ENCODE results near the gene EWSR1.

Gene EWSR1

DNA sequence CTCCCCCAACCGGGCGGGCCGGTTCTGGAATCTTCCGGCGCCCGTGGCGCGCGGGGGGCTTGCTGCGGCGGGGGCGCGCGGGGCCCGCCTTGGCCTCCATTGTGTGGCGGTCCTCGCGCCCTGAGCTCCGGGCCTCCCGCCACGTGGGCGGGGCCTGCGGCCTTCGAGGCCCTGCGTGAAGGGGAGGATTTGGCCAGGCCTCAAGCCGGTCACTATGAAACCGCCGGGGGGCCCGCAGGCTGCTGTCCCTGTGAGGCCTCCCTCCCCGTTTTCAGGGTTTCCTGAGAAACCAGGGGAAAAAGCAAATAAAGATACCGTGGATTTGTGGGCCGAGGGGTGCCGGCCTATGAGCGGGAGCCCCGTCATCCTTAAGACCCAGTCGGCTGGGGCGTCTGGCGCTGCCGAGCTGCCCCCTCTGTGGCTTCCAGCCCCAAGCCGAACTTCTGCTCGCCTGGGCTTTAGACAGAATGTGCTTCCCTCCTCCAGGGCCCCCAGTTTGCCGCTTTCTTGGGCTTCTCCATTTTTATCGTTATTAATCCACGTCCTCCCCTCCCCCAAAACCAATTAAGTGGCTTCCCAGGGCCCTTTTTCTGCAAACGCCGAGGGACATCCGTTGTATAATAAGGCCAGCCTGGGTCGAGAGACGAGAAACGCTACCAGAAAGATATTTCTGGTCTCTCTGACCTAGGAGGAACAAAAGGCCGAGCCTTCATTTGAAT lies 602 bp downstream of the EWSR1 start:
- DNase-seq (ENCODE audit: low read depth in 2 of 2), result peak; percentile 12

DNA sequence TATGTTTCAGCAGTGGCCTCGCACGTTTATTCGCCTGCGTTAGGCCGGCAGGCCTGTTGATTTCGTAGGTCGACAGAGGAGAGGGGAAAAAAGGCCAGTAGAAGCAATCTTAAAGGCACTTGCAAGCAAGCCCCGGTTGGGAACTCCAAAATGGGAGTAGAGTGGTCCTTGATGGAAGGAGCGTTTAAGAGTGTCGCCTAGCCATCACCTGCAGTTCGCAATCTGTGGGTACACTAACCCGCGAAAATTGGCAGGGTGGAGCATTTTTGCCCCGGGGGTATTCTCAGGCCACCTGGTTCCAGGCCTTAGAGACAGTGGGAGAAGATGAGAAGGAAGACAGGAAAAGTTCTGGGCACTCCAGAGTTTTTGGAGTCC lies 1.1 kb downstream of the EWSR1 start:
- no peak for DNase-seq (ENCODE audit: low read depth in 2 of 2)

DNA sequence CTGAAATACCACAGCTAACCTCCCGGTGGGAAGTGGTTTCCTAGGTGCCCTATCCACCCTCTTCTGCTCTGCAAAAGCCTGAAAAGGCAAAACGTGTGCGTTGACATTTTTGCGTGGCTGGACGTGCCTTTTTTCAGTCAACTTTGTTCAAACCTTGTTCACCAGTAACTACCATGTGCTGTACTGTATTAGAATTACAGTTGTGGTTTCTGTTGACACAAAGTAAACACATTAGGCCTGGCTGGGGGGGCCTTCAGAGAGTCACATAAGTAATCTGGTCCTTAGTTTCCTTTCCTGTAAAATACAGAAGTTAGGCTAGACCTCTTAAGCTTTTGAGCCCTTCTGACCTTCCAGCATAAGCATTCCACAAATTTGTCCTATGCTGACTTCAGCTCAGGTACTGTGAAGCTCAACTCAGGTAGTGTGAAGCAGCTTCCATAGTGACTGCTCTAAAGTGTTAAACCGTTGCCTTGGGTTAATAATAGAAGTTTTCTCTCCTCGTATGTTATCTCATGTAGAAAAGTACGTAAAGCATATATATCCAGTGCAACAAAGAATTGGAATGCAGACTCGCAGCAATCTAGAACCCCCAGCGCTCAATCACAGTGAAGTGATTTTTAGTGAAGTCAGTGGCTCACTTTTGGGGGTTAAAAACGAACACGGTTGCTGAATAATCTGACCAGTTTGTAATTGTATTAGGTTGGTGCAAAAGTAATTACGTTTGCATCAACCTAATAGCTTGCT lies 1.8 kb downstream of the EWSR1 start:
- no peak for DNase-seq (ENCODE audit: low read depth in 2 of 2)

DNA sequence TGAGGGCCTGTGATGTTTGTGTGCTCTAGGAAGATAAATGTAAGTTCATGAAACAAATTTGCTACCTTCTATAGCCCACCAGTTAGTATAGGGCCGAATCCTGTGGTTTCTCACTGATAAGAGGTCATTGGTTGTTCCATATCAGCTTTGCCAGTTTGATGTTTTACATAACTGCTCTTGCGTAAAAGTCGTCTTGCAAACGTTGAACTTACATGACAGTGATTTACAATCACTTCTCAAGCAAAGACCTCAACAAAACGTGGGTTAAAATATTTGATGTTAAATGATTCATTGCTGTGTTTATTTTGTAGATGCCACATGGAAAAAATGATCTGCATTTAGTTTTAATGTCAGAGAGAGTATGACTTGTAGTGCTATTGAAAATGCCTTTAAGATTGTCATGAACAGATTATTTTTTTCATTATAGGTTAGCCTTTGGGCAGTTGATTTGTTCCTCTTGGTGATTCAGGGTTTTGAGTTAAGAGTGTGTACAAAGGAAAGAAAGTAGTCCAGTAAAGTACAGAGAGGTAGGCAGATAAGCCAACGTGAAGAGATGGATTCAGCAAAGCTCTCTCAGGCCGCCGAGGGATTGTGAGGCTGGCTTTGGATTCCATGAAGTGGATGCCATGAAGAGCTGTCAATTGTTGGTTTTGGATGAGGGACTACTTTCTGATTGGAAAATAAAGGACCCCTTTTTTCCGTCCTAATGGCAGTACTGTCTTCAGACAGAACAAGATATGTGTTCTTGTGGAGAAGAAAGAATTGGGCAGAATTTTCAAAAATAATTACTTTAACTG lies 2.6 kb downstream of the EWSR1 start:
- no peak for DNase-seq (ENCODE audit: low read depth in 2 of 2)

DNA sequence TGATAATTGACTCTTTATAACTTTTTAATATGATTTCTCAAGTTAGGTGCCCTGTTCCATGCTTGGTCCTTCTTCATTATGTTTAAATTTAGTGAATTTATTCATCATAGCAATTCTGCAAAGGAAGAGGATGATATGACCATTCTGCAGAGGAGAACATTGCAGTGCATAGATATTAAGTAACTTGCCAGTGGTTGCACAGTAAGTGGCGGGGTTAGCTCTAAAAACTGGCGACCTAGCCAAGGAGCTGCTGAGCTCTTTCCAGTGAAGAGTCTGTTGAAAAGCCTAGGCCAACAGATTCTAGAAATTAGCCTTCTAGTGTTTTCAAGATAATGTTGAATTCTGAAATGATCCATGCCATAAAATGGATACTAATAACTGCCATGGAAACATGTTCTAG lies 4.6 kb downstream of the EWSR1 start:
- no peak for DNase-seq (ENCODE audit: low read depth in 2 of 2)

DNA sequence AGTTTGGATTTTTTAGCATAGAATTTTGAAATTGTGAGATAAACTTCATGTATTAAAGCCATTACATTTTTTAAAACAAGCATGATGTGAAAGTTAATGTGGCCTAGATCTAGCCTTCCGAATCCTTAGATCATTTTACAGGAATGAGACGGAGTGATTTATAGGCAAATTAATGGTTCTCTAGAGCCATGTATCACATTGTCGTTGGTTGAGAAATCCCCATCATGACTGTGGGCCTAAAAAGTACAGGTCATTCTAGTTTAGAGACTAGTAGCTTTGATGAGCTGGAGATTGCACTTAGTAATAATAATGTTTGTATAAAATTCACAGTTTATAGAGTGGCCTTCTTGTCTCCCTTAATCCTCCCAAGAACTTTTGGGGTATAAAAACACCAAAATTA lies 7.1 kb downstream of the EWSR1 start:
- DNase-seq (ENCODE audit: low read depth in 2 of 2), result no peak

DNA sequence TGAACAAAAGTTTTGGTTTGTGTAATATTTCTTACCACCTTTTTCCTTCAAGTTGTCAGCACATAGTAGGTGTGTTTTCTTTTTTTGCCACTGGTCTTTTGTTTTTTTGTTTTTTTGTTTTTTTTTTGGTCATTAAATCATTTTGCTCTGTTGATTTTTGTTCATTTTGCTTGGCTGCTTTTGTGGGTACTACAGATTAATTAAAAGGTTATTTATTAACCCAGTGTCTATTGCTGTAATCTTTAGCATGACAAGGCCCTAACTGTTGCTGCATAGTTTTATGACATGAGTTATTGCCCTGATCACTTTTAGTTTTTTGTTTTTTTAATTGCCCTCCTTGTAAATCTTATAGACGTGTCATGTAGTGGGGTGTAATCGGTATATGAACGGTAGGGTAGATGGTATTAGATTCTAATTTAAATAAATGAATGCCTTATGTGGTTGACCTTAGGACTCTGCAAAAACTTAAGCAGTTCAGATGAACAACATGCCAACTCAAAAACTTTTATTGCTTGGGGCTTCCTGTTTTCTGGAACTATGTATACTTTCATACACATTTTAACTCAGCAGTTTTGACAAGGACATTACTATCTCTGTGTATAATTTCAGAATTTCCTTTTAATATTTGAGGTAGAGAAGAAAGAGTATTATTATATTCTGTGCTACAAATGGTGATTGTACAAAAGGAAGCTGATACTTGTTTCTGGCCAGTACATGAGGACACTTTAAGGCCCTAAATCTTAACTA lies 7.9 kb downstream of the EWSR1 start:
- no peak for DNase-seq (ENCODE audit: low read depth in 2 of 2)

DNA sequence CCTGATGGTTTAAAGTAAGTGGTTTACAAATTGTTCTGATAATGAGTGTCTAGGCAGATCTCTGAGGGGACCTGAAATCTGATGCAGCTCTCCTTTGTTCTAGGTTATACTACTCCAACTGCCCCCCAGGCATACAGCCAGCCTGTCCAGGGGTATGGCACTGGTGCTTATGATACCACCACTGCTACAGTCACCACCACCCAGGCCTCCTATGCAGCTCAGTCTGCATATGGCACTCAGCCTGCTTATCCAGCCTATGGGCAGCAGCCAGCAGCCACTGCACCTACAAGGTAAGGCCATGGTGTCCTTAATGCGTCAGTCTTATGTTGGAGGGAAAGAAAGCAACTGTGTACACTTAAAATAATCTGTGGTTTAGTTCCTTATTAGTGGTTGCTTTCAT lies 9.9 kb downstream of the EWSR1 start:
- no peak for DNase-seq (ENCODE audit: low read depth in 2 of 2)

DNA sequence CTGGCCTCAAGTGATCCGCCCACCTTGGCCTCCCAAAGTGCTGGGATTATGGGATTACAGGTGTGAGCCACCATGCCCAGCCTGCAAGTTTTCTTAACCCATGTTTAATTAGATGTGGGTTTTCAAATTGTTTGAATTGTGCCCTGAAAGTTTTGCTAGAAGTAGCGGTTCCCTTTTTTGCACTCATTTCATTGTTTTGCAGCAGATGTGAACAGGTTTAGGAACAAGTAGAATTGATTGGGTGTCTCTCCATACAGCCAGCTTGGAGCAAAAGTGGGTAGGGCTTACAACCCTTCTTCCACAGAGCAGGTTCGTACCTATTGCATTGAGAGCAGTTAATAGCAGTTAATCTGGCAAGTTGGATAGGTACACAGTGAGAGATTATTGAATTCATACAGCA lies 16.1 kb downstream of the EWSR1 start:
- no peak for DNase-seq (ENCODE audit: low read depth in 2 of 2)

DNA sequence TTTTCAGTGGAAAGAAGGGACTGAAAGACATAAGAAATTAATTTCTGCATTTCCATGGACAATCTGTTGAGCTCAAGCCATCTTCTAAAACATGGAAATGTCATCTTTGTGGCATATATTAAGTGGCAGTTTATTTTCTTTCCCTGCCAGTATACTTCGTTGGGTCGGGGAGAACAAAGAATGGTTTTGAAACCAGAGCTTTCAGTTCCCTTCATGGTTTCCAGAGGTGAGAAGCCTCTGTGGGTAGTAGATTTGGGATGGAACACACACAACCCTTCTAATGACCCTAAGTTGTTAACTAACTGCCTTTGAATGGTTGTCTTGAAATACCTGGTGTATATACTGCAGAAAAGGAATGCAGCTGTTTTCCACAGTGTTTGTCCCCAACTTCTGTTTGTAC lies 20.8 kb downstream of the EWSR1 start:
- DNase-seq (ENCODE audit: low read depth in 2 of 2), result no peak

DNA sequence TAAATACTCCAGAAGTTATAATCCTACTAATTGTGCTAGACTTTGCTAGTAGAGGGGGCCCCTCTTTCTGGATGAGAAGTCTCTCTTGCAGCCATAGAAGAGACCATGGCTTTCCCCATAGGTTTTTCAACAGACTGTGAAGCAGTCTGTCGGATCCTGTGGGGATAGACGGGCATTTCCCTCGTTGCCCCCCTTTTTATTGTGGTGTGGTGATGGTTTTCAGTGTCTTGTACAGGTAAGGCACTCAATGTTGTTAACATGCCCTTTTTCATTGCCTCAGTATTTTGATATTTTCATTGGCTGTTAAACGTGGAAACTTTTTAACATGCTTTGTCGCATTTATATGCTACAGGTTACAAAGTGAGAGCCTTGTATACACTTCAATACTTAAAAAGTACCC lies 22.0 kb downstream of the EWSR1 start:
- no peak for DNase-seq (ENCODE audit: low read depth in 2 of 2)

DNA sequence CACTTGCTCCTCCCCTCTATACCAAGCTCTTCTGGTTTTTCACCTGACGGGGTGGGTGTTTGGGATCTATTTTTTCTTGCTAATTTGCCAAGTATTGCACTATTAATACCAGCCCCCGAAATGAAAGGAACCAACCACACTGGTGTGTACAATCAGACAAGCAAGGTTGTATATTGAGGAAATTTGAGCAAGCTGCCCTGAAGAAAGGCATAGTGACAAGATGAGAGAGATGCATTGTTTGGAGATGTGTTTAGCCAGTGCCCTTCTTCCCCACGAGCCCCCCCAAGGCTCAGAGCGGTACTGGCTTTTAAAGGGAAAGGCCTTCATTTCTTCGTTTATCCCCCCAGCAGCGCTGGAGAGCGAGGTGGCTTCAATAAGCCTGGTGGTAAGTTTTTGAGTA lies 23.1 kb downstream of the EWSR1 start:
- no peak for DNase-seq (ENCODE audit: low read depth in 2 of 2)

DNA sequence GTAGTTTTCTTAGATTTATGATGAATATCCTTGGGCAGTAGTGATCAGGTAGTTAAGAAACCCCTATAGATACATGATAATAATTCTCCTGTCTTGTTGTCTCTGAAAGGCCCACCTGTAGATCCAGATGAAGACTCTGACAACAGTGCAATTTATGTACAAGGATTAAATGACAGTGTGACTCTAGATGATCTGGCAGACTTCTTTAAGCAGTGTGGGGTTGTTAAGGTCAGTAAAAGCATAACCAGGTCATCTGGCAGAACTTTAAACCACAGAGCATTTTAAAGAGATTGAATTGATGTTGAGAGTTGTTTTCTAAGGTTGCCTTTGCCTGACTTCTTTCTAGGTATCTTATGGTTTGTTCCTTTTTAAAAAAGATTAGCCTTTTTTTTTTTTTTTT lies 24.3 kb downstream of the EWSR1 start:
- no peak for DNase-seq (ENCODE audit: low read depth in 2 of 2)

DNA sequence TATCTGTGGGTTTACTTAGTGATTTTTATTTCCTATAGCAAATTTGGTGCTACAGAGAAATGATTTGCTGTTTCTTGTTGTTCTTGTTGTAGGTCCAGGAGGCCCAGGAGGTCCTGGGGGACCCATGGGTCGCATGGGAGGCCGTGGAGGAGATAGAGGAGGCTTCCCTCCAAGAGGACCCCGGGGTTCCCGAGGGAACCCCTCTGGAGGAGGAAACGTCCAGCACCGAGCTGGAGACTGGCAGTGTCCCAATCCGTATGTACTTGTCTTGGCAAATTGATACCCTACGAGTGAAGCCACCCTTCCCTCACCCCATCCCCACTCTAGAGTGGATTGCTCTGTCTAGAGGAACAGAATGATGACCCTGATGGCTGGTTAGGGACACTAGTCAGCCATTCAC lies 30.6 kb downstream of the EWSR1 start:
- DNase-seq (ENCODE audit: low read depth in 2 of 2), result no peak

DNA sequence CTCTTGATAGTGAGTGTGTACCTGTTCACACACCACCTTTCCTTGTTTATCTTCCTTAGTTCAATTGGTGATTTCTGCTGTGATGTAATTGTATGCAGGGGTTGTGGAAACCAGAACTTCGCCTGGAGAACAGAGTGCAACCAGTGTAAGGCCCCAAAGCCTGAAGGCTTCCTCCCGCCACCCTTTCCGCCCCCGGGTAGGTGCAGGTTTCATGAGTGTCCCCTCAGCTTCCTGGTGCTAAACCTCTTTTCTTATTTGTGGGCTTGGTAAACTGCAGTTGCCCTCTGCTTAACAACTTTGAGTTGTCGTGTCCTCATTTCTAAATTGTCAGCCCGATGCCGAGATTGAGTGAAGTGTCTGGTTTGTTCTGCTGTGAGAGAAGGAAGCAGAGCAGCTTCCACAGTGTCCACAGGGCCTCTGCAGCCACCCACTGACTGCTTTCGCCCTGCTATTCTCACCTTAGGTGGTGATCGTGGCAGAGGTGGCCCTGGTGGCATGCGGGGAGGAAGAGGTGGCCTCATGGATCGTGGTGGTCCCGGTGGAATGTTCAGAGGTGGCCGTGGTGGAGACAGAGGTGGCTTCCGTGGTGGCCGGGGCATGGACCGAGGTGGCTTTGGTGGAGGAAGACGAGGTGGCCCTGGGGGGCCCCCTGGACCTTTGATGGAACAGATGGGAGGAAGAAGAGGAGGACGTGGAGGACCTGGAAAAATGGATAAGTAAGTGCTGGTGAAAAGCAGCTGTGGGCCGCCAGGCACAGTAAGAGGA lies 31.2 kb downstream of the EWSR1 start:
- DNase-seq (ENCODE audit: low read depth in 2 of 2), result no peak

DNA sequence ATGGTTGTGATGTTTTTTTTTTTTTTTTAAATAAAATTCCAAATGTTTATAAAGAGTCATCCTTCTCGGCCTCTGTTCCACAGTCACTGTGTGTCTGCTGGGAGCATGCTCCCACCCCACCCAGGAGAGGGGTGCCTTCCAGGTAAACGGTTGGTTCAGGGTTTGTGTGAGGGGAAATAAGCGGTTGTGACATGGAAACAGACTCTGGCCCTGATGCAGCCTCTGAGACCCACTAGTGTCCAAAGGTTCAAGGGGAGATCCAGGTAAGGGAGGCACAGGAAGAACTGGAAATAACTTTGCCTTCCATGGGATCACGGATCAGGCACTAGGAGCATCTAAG lies 32.4 kb downstream of the EWSR1 start:
- no peak for DNase-seq (ENCODE audit: low read depth in 2 of 2)

DNA sequence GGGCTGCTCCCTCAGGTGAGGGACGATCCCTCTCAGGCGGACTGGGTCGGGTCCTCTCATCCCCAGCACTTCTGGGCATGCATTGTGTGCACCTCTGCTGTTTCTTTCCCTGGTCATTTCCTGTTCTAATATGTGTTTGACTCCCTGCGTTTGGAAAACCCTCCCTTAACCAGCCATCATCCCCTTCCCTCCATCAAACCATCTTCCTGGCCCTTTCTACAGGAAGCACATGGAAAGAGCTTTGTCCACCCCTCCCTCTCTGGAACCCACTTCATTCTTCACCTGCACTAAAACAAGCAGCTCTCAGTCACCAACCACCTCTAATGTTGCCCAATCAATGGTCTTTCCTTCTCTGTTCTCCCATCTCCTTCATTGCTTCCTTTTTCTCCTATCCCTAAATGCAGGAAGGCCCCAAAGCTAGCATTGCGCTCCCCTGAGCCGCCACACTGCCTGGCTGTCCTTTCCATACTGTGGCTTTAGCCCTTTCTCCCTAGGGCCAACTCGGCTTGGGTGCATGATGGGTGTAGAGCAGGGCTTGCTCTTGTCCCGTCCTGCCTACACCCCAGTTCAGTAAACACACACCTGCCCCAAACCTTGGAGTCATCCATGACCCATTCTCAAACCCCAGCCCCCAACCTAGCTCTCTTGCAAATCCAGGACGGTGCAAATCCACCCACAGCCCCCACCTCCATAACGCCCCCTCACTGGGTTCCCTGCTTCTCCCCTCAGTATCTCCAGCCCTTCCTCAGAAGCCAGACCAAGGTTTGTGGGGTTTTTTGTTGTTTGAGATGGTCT lies 32.9 kb downstream of the EWSR1 start:
- DNase-seq (ENCODE audit: low read depth in 2 of 2), result no peak

DNA sequence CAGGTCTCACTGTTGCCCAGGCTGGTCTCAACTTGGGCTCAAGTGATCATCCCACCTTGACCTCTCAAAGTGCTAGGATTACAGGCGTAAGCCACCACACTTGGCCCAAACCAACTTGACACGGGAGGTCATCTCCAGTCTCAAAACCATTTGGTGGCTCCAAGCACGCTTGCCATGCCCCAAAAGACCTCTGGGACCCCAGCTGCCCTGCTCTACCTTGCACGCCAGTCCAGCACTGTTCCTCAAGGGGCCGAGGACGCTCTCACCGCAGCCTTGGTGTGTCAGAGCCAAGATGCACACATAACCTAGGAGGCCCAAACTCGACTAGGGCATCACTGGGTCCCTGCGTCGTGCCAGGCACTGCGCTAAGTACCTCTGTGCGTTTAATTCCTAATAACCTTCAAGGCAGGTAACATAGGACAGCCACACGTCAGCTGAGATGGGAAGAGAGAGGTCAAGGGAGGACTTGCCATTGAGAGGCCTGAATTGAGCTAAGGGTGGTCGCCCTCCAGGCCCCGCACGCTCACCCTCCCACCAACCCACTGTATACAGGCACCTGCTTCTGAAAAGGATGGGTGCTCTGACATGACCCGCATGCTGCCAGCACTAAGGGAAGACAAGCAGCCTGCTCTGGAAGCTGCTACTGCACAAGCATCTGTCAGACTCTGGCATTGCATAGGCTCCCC lies 33.8 kb downstream of the EWSR1 start:
- no peak for DNase-seq (ENCODE audit: low read depth in 2 of 2)

DNA sequence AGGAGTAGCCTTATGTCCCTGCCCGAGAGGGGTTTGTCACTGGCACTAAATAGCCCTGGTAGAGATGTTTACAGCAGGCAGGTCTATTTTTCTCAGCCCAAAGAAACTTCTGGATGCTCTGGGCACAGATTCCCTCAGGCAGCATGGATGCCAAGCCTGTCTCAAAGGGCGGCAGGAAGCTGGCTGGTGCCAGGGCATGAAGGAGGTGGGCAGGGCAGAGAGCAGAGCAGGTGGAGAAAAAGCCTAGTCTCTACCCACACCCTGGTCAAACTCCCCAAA lies 34.3 kb downstream of the EWSR1 start:
- no peak for DNase-seq (ENCODE audit: low read depth in 2 of 2)

DNA sequence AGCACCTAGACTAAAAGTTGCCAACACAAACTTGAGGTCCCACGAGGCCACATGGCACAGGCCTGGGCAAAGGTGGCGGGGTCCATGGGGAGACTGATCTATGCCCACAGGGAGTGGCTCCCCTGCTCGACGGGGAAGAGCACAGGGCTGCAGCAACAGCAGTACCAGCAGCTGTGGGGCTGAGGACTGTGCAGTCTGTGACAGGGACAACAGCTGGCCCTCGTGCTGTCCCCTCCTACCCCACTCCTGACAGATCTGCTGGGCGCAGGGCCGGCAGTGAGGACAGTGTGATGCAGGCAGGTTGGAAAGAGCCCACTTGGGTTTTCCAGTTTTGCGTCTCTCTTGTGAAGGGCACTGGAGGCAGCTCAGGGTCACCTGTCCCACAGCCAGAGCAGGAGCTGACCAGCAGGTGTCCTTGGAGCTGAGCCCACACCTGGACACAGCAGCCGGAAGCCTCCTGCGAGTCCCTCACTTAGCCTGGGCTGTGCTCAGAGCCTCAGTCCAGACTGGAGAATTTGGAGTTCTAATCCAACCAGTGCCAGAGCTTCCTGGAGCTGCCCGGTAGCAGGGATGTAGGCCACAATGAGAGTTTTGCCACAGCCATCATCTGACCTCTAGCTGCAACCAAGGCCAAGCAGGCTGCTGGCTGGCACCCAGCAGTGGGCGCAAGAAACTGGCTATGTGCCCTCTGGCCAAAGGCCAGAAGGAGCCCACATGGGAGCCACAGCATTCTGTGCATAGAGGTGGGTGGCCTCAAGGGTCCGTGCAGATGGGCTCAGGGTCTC lies 34.8 kb downstream of the EWSR1 start:
- DNase-seq (ENCODE audit: low read depth in 2 of 2), result no peak
